Measurements from ENCODE around the gene NDUFS8.

Gene NDUFS8

GRCh38 chr11:68016904-68017817, 13.3 kb upstream of the NDUFS8 start:
- no peak for DNase-seq

GRCh38 chr11:68017980-68018729, 12.3 kb upstream of the NDUFS8 start:
- no peak for DNase-seq

GRCh38 chr11:68018730-68019190, 11.7 kb upstream of the NDUFS8 start:
- DNase-seq: no peak

GRCh38 chr11:68019486-68019885, 11.0 kb upstream of the NDUFS8 start:
- no peak for DNase-seq

- no peak for DNase-seq
These were observed 9.9 kb upstream of the NDUFS8 start for GRCh38 chr11:68020575-68020974.

GRCh38 chr11:68021167-68021787, 9.2 kb upstream of the NDUFS8 start:
- no peak for DNase-seq

GRCh38 chr11:68022531-68022930, 8.0 kb upstream of the NDUFS8 start:
- DNase-seq: no peak

GRCh38 chr11:68024508-68024907, 6.0 kb upstream of the NDUFS8 start:
- no peak for DNase-seq

- DNase-seq: no peak
These were observed 5.4 kb upstream of the NDUFS8 start for GRCh38 chr11:68025047-68025446.

- no peak for DNase-seq
These were observed 3.9 kb upstream of the NDUFS8 start for GRCh38 chr11:68026391-68027105.

GRCh38 chr11:68027667-68028066, 2.8 kb upstream of the NDUFS8 start:
- DNase-seq: no peak

GRCh38 chr11:68028802-68029545, 1.5 kb upstream of the NDUFS8 start:
- DNase-seq: no peak

GRCh38 chr11:68031144-68031464, 623 bp downstream of the NDUFS8 start:
- DNase-seq: no peak

GRCh38 chr11:68032003-68032402, 1.5 kb downstream of the NDUFS8 start:
- DNase-seq: no peak

- DNase-seq: no peak
These were observed 2.7 kb downstream of the NDUFS8 start for GRCh38 chr11:68032997-68033707.

GRCh38 chr11:68033708-68034045, 3.2 kb downstream of the NDUFS8 start:
- DNase-seq: no peak

GRCh38 chr11:68035266-68035876, 4.9 kb downstream of the NDUFS8 start:
- no peak for DNase-seq

GRCh38 chr11:68036141-68036716, 5.7 kb downstream of the NDUFS8 start:
- DNase-seq: peak; percentile 65

GRCh38 chr11:68036717-68037239, 6.3 kb downstream of the NDUFS8 start:
- DNase-seq: peak; percentile 65

- no peak for DNase-seq
These were observed 7.1 kb downstream of the NDUFS8 start for GRCh38 chr11:68037411-68038225.

All from GF-D8 (cell line).